ENCODE results near the gene CCDC116.
"Not testable (repeated sequence)": the region's sequence is repeated elsewhere in the genome, so short reads cannot be mapped to it uniquely, and the experiment has no call there.

The CCDC116 gene

GRCh38 chr22:21657020-21657359 lies 24.4 kb downstream of the CCDC116 start:
- no peak for DNase-seq

DNA sequence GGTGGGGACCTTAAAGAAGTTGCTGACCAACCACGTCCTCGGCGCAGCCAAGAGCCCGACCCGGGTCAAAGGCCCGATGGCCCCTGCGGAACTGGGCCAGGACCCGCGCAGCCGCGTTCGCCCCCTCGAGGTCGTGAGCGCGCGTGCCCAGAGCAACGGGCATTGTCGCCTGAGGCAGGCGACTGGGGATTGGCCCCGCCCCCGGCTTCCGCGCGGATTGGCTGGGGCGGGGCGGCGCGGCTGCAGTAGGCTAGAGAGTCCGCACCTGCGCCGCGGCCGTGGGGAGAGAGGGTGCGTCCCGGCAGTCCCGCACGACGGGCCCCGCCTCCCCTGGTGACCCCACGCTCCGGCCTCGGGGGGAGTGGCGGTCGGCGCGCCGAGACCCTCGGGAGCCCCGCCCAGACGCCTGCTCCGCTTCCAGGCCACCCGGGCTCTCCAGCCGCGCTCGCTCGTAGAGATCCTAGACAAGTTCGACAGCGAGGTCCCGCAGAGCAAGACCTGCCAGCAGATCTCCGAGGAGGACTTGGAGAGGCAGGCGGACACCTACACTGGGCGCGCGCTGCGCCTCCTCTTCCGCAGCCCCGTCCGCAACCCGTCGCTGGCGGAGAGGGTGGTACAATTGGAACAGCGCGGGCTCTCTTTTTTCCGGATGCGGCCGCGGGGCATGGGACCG lies 24.9 kb downstream of the CCDC116 start:
- peak; percentile 89 for DNase-seq

GRCh38 chr22:21659864-21660525 lies 27.4 kb downstream of the CCDC116 start:
- DNase-seq: no peak

GRCh38 chr22:21660904-21661303 lies 28.3 kb downstream of the CCDC116 start:
- no peak for DNase-seq

DNA sequence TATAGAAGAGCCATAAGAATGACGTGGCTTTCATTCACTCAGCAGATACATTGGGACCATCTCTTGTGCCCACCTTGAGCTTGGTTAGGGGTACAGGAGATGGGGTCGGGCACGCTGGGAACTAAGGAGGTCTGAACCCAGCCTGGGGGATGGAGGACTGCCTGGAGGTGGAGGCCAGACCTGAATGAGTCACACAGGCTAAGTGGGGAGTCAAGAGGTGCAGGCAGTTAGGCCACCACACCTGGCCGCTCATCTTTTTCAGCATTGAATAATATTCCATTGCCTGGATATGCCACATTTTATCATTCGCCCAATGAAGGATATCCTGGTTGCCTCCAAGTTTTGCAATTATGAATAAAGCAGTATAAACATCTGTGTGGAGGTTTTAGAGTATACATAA lies 29.4 kb downstream of the CCDC116 start:
- DNase-seq: no peak

DNA sequence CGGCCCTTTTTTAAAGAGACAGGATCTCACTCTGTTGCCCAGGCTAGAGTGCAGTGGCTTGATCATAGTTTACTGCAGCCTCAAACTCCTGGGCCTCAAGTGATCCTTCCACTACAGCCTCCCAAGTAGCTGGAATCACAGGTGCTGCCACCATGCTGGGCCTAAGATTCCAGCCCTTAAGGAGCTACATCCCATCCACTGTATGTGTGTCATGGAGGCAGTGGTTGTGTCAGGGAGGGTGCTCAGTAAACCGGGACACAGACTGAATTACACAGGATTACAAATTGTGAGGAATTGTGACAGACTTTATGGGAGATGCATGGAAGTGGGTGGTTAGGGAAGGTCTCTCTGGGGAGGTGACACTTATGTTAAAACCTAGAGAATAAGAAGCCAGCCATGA lies 31.2 kb downstream of the CCDC116 start:
- DNase-seq: no peak

- DNase-seq: no peak
Measured at GRCh38 chr22:21665047-21665851, 32.7 kb downstream of the CCDC116 start.

GRCh38 chr22:21666786-21667185 lies 34.2 kb downstream of the CCDC116 start:
- no peak for DNase-seq

GRCh38 chr22:21669026-21669425 lies 36.5 kb downstream of the CCDC116 start:
- no peak for DNase-seq

DNA sequence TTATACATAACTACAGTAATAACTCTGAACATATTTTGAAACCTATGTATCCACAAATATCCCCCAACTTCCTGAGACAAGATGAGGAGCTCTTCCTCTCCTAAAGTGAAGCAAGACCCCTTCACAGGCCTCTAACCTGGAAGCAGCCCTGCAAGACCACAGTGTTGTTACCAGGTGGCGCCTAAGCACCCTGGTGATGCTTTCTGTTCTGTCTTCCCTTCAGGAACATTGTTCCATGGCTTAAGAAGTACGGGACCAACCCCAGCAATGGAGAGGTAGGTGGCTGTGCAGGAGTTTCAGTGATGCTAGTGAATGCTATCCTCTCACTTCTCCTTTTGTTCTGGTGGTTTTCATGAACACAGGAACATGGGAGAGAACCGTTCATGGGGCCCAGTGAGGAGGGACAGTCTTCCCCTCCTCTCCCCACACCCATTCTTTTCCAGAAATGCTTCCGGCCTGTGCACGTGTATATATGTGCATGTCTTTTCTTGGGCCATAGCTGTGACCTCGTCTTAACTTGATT lies 39.6 kb downstream of the CCDC116 start:
- DNase-seq: no peak

- DNase-seq: no peak
Measured at GRCh38 chr22:21673534-21674321, 41.2 kb downstream of the CCDC116 start.

GRCh38 chr22:21674638-21675245 lies 42.2 kb downstream of the CCDC116 start:
- DNase-seq: no peak

- no peak for DNase-seq
Measured at GRCh38 chr22:21677606-21678443, 45.3 kb downstream of the CCDC116 start.

DNA sequence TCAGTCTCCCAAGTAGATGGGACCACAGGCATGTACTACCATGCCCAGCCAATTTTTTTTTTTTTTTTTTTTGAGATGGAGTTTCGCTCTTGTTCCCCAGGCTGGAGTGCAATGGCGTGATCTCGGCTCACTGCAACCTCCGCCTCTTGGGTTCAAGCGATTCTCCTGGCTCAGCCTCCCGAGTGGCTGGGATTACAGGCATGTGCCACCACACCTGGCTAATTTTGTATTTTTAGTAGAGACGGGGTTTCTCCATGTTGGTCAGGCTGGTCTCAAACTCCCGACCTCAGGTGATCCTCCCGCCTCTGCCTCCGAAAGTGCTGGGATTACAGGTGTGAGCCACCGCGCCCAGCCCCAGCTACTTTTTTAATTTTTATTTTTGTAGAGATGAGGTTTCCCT lies 46.3 kb downstream of the CCDC116 start:
- DNase-seq: not testable (repeated sequence)

GRCh38 chr22:21679383-21679782 lies 46.8 kb downstream of the CCDC116 start:
- no peak for DNase-seq

DNA sequence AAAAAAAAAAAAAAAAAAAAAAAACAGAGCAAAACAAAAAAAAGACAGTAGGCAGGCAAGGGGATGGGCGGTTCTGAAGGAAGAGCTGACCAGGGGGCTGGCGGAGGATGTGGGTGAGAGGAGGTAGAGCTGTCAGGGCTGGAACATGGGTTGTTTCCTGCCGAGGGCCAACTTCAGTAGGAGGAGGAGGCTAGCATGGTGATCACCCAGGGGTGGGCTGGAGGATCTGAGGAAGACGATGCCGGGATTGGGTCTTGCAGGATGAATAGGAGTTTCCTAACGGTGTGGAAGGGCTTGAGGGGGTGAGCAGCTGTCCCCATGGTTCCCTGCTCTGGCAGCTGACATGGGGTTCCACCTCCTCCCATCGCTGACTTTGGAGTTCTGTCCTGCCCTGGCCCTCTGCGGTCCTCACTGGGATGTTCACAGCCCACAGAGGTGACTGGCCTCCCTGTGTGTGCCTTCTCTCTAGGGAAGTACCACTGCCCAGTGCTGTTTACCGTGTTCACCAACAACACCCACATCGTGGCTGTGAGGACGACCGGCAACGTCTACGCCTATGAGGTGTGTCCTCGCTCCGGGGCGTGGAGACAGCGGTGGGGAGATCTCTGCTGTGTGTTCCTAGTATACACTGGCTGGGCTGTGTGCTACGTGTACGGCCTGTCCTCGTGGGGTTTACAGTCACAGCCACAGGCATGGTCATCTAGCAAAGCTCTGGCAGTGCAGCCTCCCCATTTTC lies 48.4 kb downstream of the CCDC116 start:
- no peak for DNase-seq

GRCh38 chr22:21681566-21682370 lies 49.2 kb downstream of the CCDC116 start:
- no peak for DNase-seq

- no peak for DNase-seq
Measured at GRCh38 chr22:21682385-21683175, 50.0 kb downstream of the CCDC116 start.

DNA sequence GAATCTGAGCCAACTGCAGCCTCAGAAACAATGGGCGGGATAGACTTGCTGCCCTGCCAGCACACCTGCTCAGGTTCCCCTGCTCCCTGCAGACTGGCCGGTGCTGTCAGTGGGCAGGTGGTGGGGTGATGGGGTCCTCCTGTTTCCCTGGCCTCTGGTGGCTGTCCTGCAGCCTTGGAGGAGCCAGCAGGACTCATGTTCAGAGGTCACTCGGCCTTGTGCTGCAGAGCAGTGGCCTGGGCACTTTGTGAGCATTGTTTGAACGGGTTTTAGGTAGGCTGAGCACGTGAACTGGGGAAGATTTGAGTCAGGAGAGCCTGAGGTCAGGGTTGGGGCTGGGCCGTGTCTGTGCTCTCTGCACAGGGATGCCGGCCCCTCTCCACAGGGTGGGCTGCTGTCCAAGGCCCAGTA lies 50.8 kb downstream of the CCDC116 start:
- DNase-seq: no peak

Measured in activated CD4-positive, alpha-beta T cell treated with anti-CD3 and anti-CD28 coated beads, Interleukin-10, Interleukin-2, amounts not matched to agents 100 ng/mL and 50 ng/mL, durations not matched to agents 16 hours and 8 hours (primary cell).